Thoracic aorta (tissue), 2 donors: ENCODE data around the gene MAD1L1. TPM values are rescaled to one million over a fixed set of nuclear protein-coding genes. Genes with fewer than 3 reads are reported as not detected.

Experiments
- ATAC-seq: fragments of 150-250 bp; one replicate; pipeline ENCODE4 v1.8.0; 2017; ENCODE audit warnings: low read depth; ENCODE audit not compliant: insufficient number of reproducible peaks, low FRiP score
- DNase-seq: peaks from one replicate; pipeline ENCODE4 v3.0.0-alpha.2; 2020; ENCODE audit warnings: low spot score
- H3K27ac ChIP-seq, 2 donors: fragments of 200-600 bp; sonication (generic); 1 replicate in 1 of 2; 2 replicates in 1 of 2; pipeline ENCODE4 v1.5.1; 2016; ENCODE audit warnings: mild to moderate bottlenecking in 2 of 2, moderate library complexity in 2 of 2
- H3K27me3 ChIP-seq: fragments of 200-600 bp; sonication (generic); replicated peaks from 2 replicates; pipeline ENCODE4 v1.6.0; 2016; ENCODE audit warnings: mild to moderate bottlenecking; ENCODE audit not compliant: insufficient read depth
- H3K36me3 ChIP-seq: fragments of 200-600 bp; sonication (generic); one replicate; pipeline ENCODE4 v1.5.1; 2016
- H3K4me1 ChIP-seq, 2 donors: fragments of 200-600 bp; sonication (generic); 1 replicate in 1 of 2; 2 replicates in 1 of 2; pipeline versions ENCODE4 v1.5.1 to v1.6.0; 2016; ENCODE audit warnings: low read depth in 2 of 2, mild to moderate bottlenecking in 1 of 2; ENCODE audit not compliant: control insufficient read depth in 1 of 2
- H3K4me3 ChIP-seq: fragments of 200-600 bp; sonication (generic); 2 replicates; pipeline ENCODE4 v1.5.1; 2016; ENCODE audit warnings: mild to moderate bottlenecking
- H3K9me3 ChIP-seq: fragments of 200-600 bp; sonication (generic); 2 replicates; pipeline ENCODE4 v1.5.1; 2016
- CTCF ChIP-seq: fragments of 200-600 bp; sonication (generic); IDR thresholded peaks from one replicate; pipeline ENCODE4 v1.5.1; 2019; ENCODE audit warnings: antibody characterized with exemption
- total RNA-seq, 2 donors: library from RNA; depleted of rRNA; stranded (reverse); fragments of >200 nt; gene quantifications; one replicate each; pipeline versions ENCODE4 v1.1.0 to v1.2.3, GENCODE V29; 2016

Gene MAD1L1
- total RNA-seq, 2 donors from 2014 or later: 27.4 to 41.3 TPM

GRCh38 chr7:2092279-2092678 lies 140.5 kb downstream of the MAD1L1 start:
- no peaks in the 10 kb centered on the region for H3K9me3 ChIP-seq
- H3K4me1 ChIP-seq: no peaks in the 10 kb centered on the region
- no peak for ATAC-seq
- H3K36me3 ChIP-seq: no peaks in the 10 kb centered on the region
- no peak for DNase-seq
- H3K27me3 ChIP-seq: no peaks in the 10 kb centered on the region
- H3K4me3 ChIP-seq: no peak overlapping the region
- TF ChIP-seq CTCF: no peak
- H3K27ac ChIP-seq: no peak overlapping the region

- no peak for TF ChIP-seq CTCF
- Histone ChIP-seq H3K4me3 (no peak overlapping the region), H3K36me3 (no peaks in the 10 kb centered on the region), H3K27me3 (no peaks in the 10 kb centered on the region), H3K9me3 (no peaks in the 10 kb centered on the region), H3K27ac (no peak overlapping the region), H3K4me1 (no peaks in the 10 kb centered on the region)
- DNase-seq (no peak), ATAC-seq (no peak)
Observed at GRCh38 chr7:2090526-2091520, 141.9 kb downstream of the MAD1L1 start.

- Histone ChIP-seq H3K9me3 (no peaks in the 10 kb centered on the region), H3K4me1 (no peaks in the 10 kb centered on the region), H3K27ac (no peak overlapping the region), H3K4me3 (no peak overlapping the region), H3K27me3 (no peaks in the 10 kb centered on the region), H3K36me3 (no peaks in the 10 kb centered on the region)
- DNase-seq: no peak
- no peak for TF ChIP-seq CTCF
- no peak for ATAC-seq
Observed at GRCh38 chr7:2088801-2089200, 143.9 kb downstream of the MAD1L1 start.

GRCh38 chr7:2087744-2088143 lies 145.0 kb downstream of the MAD1L1 start:
- no peaks in the 10 kb centered on the region for H3K9me3 ChIP-seq
- ATAC-seq (no peak), DNase-seq (no peak)
- no peaks in the 10 kb centered on the region for H3K27me3 ChIP-seq
- H3K36me3 ChIP-seq: no peaks in the 10 kb centered on the region
- H3K27ac ChIP-seq: no peak overlapping the region
- H3K4me3 ChIP-seq: no peak overlapping the region
- H3K4me1 ChIP-seq: no peaks in the 10 kb centered on the region
- no peak for TF ChIP-seq CTCF

GRCh38 chr7:2086229-2086628 lies 146.5 kb downstream of the MAD1L1 start:
- TF ChIP-seq CTCF: no peak
- no peak for DNase-seq
- Histone ChIP-seq H3K27me3 (no peaks in the 10 kb centered on the region), H3K4me3 (no peak overlapping the region), H3K27ac (no peak overlapping the region), H3K36me3 (no peaks in the 10 kb centered on the region), H3K4me1 (no peaks in the 10 kb centered on the region), H3K9me3 (no peaks in the 10 kb centered on the region)
- ATAC-seq: no peak
